C4-2B (cell line): Measurements from ENCODE around the gene IQGAP2.

Source experiments
- CTCF ChIP-seq: fragments of 450-650 bp; conservative IDR thresholded peaks from 2 replicates; pipeline ENCODE4 v1.5.1; 2017; ENCODE audit warnings: mild to moderate bottlenecking
- ZFX ChIP-seq: fragments of 450-650 bp; IDR thresholded peaks from 2 replicates; pipeline ENCODE4 v1.6.1; 2017

GRCh38 chr5:76467216-76467615 lies 64.1 kb downstream of the IQGAP2 start:
- TF ChIP-seq CTCF (no peak), ZFX (no peak)
